ENCODE data around the gene TTLL5.

DNA sequence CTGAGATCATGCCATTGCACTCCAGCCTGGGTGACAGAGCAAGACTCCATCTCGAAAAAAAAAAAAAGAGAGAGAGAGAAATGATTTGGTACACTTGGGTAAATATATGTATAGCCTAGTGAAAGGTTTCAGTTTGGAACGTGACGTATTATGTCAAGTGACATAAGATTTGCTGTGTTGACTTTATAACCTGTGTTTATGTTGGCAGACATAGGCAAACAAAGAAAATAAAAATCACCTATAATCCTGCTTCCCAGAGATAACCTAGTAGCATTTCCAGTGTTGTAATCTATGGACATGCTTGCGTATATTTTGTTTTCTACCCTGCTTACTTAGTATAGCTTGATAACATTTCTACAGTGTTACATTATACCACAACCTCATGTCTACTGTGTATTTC lies 17.1 kb upstream of the TTLL5 start:
- TF ChIP-seq, protein P1, sequence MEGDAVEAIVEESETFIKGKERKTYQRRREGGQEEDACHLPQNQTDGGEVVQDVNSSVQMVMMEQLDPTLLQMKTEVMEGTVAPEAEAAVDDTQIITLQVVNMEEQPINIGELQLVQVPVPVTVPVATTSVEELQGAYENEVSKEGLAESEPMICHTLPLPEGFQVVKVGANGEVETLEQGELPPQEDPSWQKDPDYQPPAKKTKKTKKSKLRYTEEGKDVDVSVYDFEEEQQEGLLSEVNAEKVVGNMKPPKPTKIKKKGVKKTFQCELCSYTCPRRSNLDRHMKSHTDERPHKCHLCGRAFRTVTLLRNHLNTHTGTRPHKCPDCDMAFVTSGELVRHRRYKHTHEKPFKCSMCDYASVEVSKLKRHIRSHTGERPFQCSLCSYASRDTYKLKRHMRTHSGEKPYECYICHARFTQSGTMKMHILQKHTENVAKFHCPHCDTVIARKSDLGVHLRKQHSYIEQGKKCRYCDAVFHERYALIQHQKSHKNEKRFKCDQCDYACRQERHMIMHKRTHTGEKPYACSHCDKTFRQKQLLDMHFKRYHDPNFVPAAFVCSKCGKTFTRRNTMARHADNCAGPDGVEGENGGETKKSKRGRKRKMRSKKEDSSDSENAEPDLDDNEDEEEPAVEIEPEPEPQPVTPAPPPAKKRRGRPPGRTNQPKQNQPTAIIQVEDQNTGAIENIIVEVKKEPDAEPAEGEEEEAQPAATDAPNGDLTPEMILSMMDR (conservative IDR thresholded peaks at IDR 0.05 in 1 of 2, IDR thresholded peaks at IDR 0.05 in 1 of 2; ENCODE audit: low read depth in 1 of 2, low read length in 2 of 2) = no peak
- TF ChIP-seq EZH2 (IDR thresholded peaks at IDR 0.05; ENCODE audit: low read length, missing control alignments) = no peak
